GM19324 (cell line): Measurements from ENCODE around the gene PCDHGA1.
"Not testable (repeated sequence)": the region's sequence is repeated elsewhere in the genome, so short reads cannot be mapped to it uniquely, and the experiment has no call there.

ENCODE experiments used
- ATAC-seq: cut with Tn5 transposase; IDR thresholded peaks from one replicate; pipeline ENCODE4 v1.9.1; 2021; ENCODE audit warnings: mild to moderate bottlenecking, moderate library complexity; ENCODE audit not compliant: unreplicated experiment, low FRiP score

PCDHGA1 gene

GRCh38 chr5:141330299-141331080, at the start of gene PCDHGA1:
Gene PCDHGA1 (plus strand): TSS chr5:141330514.
- ATAC-seq = no peak

GRCh38 chr5:141298376-141298775, 31.9 kb upstream of the PCDHGA1 start:
- ATAC-seq = no peak

- ATAC-seq = no peak
Measured at GRCh38 chr5:141303756-141304155, 26.6 kb upstream of the PCDHGA1 start, which contains the start of gene SLC25A2. Gene SLC25A2 (minus strand): TSS chr5:141304049. CDS start chr5:141303865, 184 bp downstream.

GRCh38 chr5:141306630-141307029, 23.7 kb upstream of the PCDHGA1 start:
- no peak for ATAC-seq

GRCh38 chr5:141313711-141314110, 16.6 kb upstream of the PCDHGA1 start:
- no peak for ATAC-seq

- ATAC-seq = not testable (repeated sequence)
Measured at GRCh38 chr5:141316963-141317362, 13.4 kb upstream of the PCDHGA1 start.

GRCh38 chr5:141319202-141319601, 11.1 kb upstream of the PCDHGA1 start:
- no peak for ATAC-seq

GRCh38 chr5:141319699-141320098, 10.6 kb upstream of the PCDHGA1 start:
- no peak for ATAC-seq

GRCh38 chr5:141320225-141321169, 9.8 kb upstream of the PCDHGA1 start, which contains the start of gene TAF7:
Gene TAF7 (minus strand): TSS chr5:141320784. CDS start chr5:141320044, 740 bp downstream.
- ATAC-seq = peak; percentile 98

GRCh38 chr5:141322261-141322660, 8.1 kb upstream of the PCDHGA1 start:
- no peak for ATAC-seq

GRCh38 chr5:141326088-141326854, 4.0 kb upstream of the PCDHGA1 start:
- peak; percentile 72 for ATAC-seq

- ATAC-seq = no peak
Measured at GRCh38 chr5:141328231-141328630, 2.1 kb upstream of the PCDHGA1 start.

- ATAC-seq = not testable (repeated sequence)
Measured at GRCh38 chr5:141332571-141332970, 2.3 kb downstream of the PCDHGA1 start.

- ATAC-seq = no peak
Measured at GRCh38 chr5:141338538-141339306, 8.4 kb downstream of the PCDHGA1 start, which contains the start of gene PCDHGA2. Gene PCDHGA2 (plus strand): TSS chr5:141338760.

GRCh38 chr5:141340781-141341354, 10.6 kb downstream of the PCDHGA1 start:
- ATAC-seq = not testable (repeated sequence)

- ATAC-seq = no peak
Measured at GRCh38 chr5:141342773-141343172, 12.5 kb downstream of the PCDHGA1 start.

- ATAC-seq = no peak
Measured at GRCh38 chr5:141343242-141343952, 13.1 kb downstream of the PCDHGA1 start, which contains the start of gene PCDHGA3. Gene PCDHGA3 (plus strand): TSS chr5:141343829. CDS start chr5:141344034, 205 bp downstream.

- ATAC-seq = no peak
Measured at GRCh38 chr5:141343953-141344463, 13.7 kb downstream of the PCDHGA1 start.
